Measurements from ENCODE around the gene AMPD1. TPM values are rescaled to one million over a fixed set of nuclear protein-coding genes. Genes with fewer than 3 reads are reported as not detected.

Gene AMPD1
- total and polyA plus RNA-seq, 7 donors = 4.8 to 289 (median 129) TPM

DNA sequence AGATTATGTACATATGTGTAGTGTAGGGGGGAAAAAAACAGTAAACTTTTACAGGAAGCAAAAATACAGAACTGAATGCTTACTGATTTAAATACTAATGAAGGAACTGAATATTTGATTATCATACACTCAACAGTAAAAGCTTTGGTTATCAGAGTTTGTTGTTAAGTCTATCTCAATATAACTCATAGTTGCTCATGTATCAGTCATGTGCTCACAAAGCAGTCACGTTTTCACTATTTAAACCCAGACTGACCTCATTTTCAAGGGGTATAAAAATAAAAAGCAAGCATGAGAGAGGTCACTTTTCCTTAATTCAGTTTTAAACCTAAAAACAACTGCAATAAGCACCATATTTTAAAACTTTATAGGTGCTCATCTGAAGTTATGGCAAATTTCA is 28.1 kb upstream of the AMPD1 start:
- H3K4me1 ChIP-seq = peaks cover 36% of the 10 kb centered on the region
- no peaks in the 10 kb centered on the region for H3K27me3 ChIP-seq (ENCODE audit: insufficient read depth in 3 of 3, low read length in 2 of 3)
- peaks cover 15 to 99% of the 10 kb centered on the region in 2 donors for H3K36me3 ChIP-seq (ENCODE audit: insufficient read depth in 1 of 2, low read depth in 1 of 2)
- TF ChIP-seq, protein P1, sequence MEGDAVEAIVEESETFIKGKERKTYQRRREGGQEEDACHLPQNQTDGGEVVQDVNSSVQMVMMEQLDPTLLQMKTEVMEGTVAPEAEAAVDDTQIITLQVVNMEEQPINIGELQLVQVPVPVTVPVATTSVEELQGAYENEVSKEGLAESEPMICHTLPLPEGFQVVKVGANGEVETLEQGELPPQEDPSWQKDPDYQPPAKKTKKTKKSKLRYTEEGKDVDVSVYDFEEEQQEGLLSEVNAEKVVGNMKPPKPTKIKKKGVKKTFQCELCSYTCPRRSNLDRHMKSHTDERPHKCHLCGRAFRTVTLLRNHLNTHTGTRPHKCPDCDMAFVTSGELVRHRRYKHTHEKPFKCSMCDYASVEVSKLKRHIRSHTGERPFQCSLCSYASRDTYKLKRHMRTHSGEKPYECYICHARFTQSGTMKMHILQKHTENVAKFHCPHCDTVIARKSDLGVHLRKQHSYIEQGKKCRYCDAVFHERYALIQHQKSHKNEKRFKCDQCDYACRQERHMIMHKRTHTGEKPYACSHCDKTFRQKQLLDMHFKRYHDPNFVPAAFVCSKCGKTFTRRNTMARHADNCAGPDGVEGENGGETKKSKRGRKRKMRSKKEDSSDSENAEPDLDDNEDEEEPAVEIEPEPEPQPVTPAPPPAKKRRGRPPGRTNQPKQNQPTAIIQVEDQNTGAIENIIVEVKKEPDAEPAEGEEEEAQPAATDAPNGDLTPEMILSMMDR (IDR thresholded peaks at IDR 0.05) = no peak
- 0 to 27% (median 0%) methylated on average over 1 of the region's 1 CpG for WGBS, 3 donors
- peak overlapping the region; percentile 70 for H3K27ac ChIP-seq
- no peak overlapping the region for H3K4me3 ChIP-seq
- ATAC-seq (no peak), DNase-seq (no peak)
- intact Hi-C loops (cut with DNase I) = no loop called here
- H3K9me3 ChIP-seq = no peaks in the 10 kb centered on the region

DNA sequence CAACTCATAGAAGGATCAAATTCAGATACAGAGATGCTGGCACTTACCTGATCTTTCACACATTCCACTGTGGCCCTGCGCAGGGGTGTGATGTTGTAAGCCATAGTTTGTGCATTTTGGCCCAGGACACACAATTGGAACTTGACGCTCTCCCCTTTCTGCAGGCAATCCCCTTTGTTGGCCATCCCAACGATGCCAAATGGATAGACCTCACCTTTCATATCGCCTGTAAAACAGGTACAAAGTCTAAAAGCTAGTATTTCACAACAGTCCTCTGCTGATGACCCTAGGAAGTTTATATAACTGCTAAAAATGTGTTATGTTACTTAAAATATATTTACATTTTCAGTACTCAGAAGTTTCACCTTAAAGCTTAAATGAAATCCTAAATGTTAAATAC is 25.1 kb upstream of the AMPD1 start:
- ATAC-seq = no peak
- Histone ChIP-seq H3K27me3 (ENCODE audit: insufficient read depth in 3 of 3, low read length in 2 of 3) (no peaks in the 10 kb centered on the region), H3K36me3 (ENCODE audit: insufficient read depth in 1 of 2, low read depth in 1 of 2) (peaks cover 15 to 88% of the 10 kb centered on the region in 2 donors), H3K27ac (peak overlapping the region; percentile 70), H3K9me3 (no peaks in the 10 kb centered on the region), H3K4me3 (no peak overlapping the region), H3K4me1 (peaks cover 45% of the 10 kb centered on the region)
- no peak for DNase-seq
- TF ChIP-seq, protein P1 (IDR thresholded peaks at IDR 0.05) = no peak
- 45 to 82% (median 48%) methylated on average over 4 of the region's 4 CpGs for WGBS, 3 donors
- intact Hi-C loops (cut with DNase I) = no loop called here

DNA sequence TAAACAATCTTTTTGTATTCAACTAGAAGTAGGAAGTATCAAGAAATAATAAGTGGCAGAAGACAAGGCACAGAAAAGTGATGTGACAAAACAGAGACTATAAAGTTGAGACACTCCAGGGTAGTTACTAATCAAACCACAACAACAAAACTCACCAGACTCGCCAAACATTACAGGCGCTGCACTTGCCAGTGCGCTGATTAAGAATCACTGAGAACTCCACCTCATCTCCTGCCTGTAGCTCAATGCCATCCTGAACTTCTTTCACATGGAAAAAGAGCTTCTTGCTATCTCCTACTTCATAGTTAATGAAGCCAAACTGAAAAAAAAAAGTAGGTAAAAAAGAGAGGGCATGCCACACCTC is 24.1 kb upstream of the AMPD1 start:
- Histone ChIP-seq H3K27me3 (ENCODE audit: insufficient read depth in 3 of 3, low read length in 2 of 3) (no peaks in the 10 kb centered on the region), H3K4me3 (no peak overlapping the region), H3K27ac (peak overlapping the region; percentile 70), H3K9me3 (no peaks in the 10 kb centered on the region), H3K36me3 (ENCODE audit: insufficient read depth in 1 of 2, low read depth in 1 of 2) (peaks cover 8 to 87% of the 10 kb centered on the region in 2 donors), H3K4me1 (peaks cover 43% of the 10 kb centered on the region)
- DNase-seq = no peak
- TF ChIP-seq, protein P1 (IDR thresholded peaks at IDR 0.05) = no peak
- WGBS, 3 donors = 86 to 93% (median 86%) methylated on average over 3 of the region's 3 CpGs
- intact Hi-C loops (cut with DNase I) = loop anchor here in 1 of 2 donors (5.0 kb wide), 1 partner anchor 33 kb away; no protein-coding TSS in a partner anchor
- no peak for ATAC-seq

DNA sequence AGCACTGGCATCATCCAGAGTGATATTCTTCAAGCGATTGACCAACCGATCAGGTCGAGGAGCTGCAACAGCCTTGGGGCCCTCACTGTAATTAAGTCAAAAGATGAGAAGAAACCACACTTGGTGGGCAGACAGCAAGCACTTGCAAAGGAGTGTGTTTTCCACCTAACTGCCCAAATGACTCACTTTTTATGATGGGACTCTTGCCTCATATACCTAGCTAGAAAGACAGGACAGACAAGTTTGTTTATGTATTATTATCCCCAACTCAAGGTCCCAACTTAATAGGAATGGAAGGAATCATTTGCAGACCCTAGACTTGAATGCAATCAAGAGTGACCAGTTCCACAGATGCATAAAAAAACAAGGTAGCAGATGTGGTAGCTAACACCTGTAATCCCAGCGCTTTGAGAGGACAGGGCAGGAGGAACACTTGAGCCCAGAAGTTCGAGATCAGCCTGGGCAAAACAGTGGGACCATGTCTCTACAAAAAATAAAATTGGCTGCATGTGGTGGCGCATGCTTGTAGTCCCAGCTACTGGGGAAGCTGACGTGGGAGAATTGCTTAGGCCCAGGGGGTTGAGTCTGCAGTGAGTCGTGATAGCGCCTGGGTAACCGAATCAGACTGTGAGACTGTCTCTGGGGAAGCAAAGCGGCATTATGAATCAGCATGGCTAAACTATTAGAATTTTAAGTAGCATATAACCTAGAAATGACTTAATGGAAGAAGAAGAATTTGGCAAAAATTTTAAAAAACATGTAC is 23.5 kb upstream of the AMPD1 start:
- H3K4me1 ChIP-seq = peaks cover 38% of the 10 kb centered on the region
- TF ChIP-seq, protein P1 (IDR thresholded peaks at IDR 0.05) = no peak
- H3K27me3 ChIP-seq (ENCODE audit: insufficient read depth in 3 of 3, low read length in 2 of 3) = no peaks in the 10 kb centered on the region
- 85 to 89% (median 89%) methylated on average over 11 of the region's 11 CpGs for WGBS, 3 donors
- H3K9me3 ChIP-seq = no peaks in the 10 kb centered on the region
- intact Hi-C loops (cut with DNase I) = loop anchor here in 1 of 2 donors (5.0 kb wide), 1 partner anchor 33 kb away; no protein-coding TSS in a partner anchor
- ATAC-seq (no peak), DNase-seq (no peak)
- H3K36me3 ChIP-seq (ENCODE audit: insufficient read depth in 1 of 2, low read depth in 1 of 2) = peaks cover 8 to 88% of the 10 kb centered on the region in 2 donors
- H3K4me3 ChIP-seq = no peak overlapping the region
- H3K27ac ChIP-seq = peak overlapping the region; percentile 70

Data from psoas muscle (tissue), 8 donors.